Endothelial cell of umbilical vein (primary cell): Measurements from ENCODE around the gene APBA3. TPM values are rescaled to one million over a fixed set of nuclear protein-coding genes. Genes with fewer than 3 reads are reported as not detected.

ENCODE experiments used
- BruUV-seq: library from RNA; stranded (reverse); fragments of 400-500 nt; replicated peaks from 2 replicates; lab custom pipeline; 2021; lab: Mats Ljungman, UMichigan
- CTCF ChIA-PET: fragments of 300-600, 350-600 bp; sonication (Branson Sonifier 250); formaldehyde crosslinking; loops from one replicate; lab custom pipeline; 2021; ENCODE audit warnings: antibody characterized with exemption, inconsistent platforms; lab: Charles Lee
- POLR2A ChIA-PET: fragments of 300-600, 350-600 bp; sonication (Branson Sonifier 250); formaldehyde crosslinking; loops from one replicate; lab custom pipeline; 2021; ENCODE audit warnings: antibody characterized with exemption, inconsistent platforms; lab: Charles Lee
- DNase-seq: peaks from one replicate; pipeline ENCODE4 v3.0.0-alpha.2; 2011; ENCODE audit warnings: low read depth, low spot score
- FAIRE-seq: peaks from 2 replicates; lab custom pipeline; 2011; peaks lifted over from hg19 to GRCh38; lab: Jason Lieb, UNC
- H2AFZ ChIP-seq: 2 replicates; pipeline ENCODE4 v1.6.0; 2012; ENCODE audit warnings: low read depth, low read length, control low read depth, inconsistent platforms
- H3K27ac ChIP-seq: 2 replicates; pipeline ENCODE4 v1.5.1; 2011; ENCODE audit warnings: low read depth, mild to moderate bottlenecking, control low read depth, low read length, moderate library complexity; ENCODE audit not compliant: insufficient read depth
- H3K27me3 ChIP-seq, 2 experiments: 2 replicates each; pipeline versions ENCODE4 v1.6.0 to v1.6.1; 2011; ENCODE audit warnings: low read length in 2 of 2, mixed read lengths in 1 of 2; ENCODE audit not compliant: control insufficient read depth in 2 of 2, insufficient read depth in 2 of 2
- H3K36me3 ChIP-seq, 2 experiments: 2 replicates in 1 of 2; 3 replicates in 1 of 2; pipeline ENCODE4 v1.5.1; 2011; ENCODE audit warnings: low read length in 2 of 2, mild to moderate bottlenecking in 1 of 2, moderate library complexity in 1 of 2; ENCODE audit not compliant: control insufficient read depth in 2 of 2, insufficient read depth in 2 of 2; ENCODE audit errors: extremely low read depth in 1 of 2
- H3K4me1 ChIP-seq: 3 replicates; pipeline ENCODE4 v1.5.1; 2011; ENCODE audit warnings: mild to moderate bottlenecking, low read length; ENCODE audit not compliant: control insufficient read depth, insufficient read depth; ENCODE audit errors: extremely low read depth
- H3K4me2 ChIP-seq: 2 replicates; pipeline ENCODE4 v1.6.1; 2011; ENCODE audit warnings: low read length, control low read depth, mixed read lengths; ENCODE audit not compliant: insufficient read depth
- H3K4me3 ChIP-seq, 3 experiments: fragments of 200-600 bp in 1 of 3; sonication (generic), shearing (Covaris generic) in 1 of 3; replicated peaks in 1 of 3; 2 replicates each; pipeline ENCODE4 v1.5.1; 2011 to 2016; ENCODE audit warnings: control low read depth in 3 of 3, low read length in 3 of 3, mild to moderate bottlenecking in 2 of 3, inconsistent platforms in 1 of 3, low read depth in 1 of 3, moderate library complexity in 1 of 3; ENCODE audit not compliant: insufficient read depth in 1 of 3
- H3K79me2 ChIP-seq: 2 replicates; pipeline ENCODE4 v1.6.0; 2012; ENCODE audit warnings: low read length, inconsistent platforms; ENCODE audit not compliant: control insufficient read depth, insufficient read depth
- H3K9ac ChIP-seq: replicated peaks from 2 replicates; pipeline ENCODE3; 2011; ENCODE audit warnings: low read length, control low read depth; ENCODE audit not compliant: insufficient read depth; ENCODE audit errors: extremely low read depth
- H3K9me1 ChIP-seq: replicated peaks from 3 replicates; pipeline ENCODE4 v1.6.0; 2011; ENCODE audit warnings: mild to moderate bottlenecking, low read length; ENCODE audit not compliant: control insufficient read depth, insufficient read depth; ENCODE audit errors: extremely low read depth
- H3K9me3 ChIP-seq: replicated peaks from 2 replicates; pipeline ENCODE4 v1.5.1; 2012; ENCODE audit warnings: low read length, inconsistent platforms; ENCODE audit not compliant: control insufficient read depth, insufficient read depth
- H4K20me1 ChIP-seq: replicated peaks from 2 replicates; pipeline ENCODE3; 2011; ENCODE audit warnings: mild to moderate bottlenecking, low read length; ENCODE audit not compliant: control insufficient read depth, insufficient read depth; ENCODE audit errors: extremely low read depth
- CTCF ChIP-seq, 2 donors: IDR thresholded peaks; 1 replicate in 1 of 2; 2 replicates in 1 of 2; pipeline ENCODE4 v1.5.1; 2011; ENCODE audit warnings: low read length in 2 of 2, mild to moderate bottlenecking in 2 of 2, moderate library complexity in 2 of 2, control low read depth in 1 of 2, inconsistent platforms in 1 of 2, low read depth in 1 of 2; ENCODE audit not compliant: insufficient read depth in 1 of 2; ENCODE audit errors: extremely low read depth in 1 of 2
- EZH2 ChIP-seq: IDR thresholded peaks from 2 replicates; pipeline ENCODE4 v1.6.1; 2012; ENCODE audit warnings: borderline replicate concordance, low read depth, mild to moderate bottlenecking, moderate library complexity, low read length, inconsistent platforms; ENCODE audit not compliant: severe bottlenecking
- FOS ChIP-seq: IDR thresholded peaks from 2 replicates; pipeline ENCODE4 v1.6.1; 2011; ENCODE audit warnings: mild to moderate bottlenecking, low read length, moderate library complexity, borderline replicate concordance; ENCODE audit not compliant: insufficient read depth
- GATA2 ChIP-seq: IDR thresholded peaks from 2 replicates; pipeline ENCODE4 v1.7.0; 2011; ENCODE audit warnings: low read depth, mild to moderate bottlenecking, moderate library complexity, mixed read lengths, low read length; ENCODE audit not compliant: insufficient read length, insufficient read depth
- JUN ChIP-seq: IDR thresholded peaks from 2 replicates; pipeline ENCODE4 v1.6.1; 2011; ENCODE audit warnings: borderline replicate concordance, low read depth; ENCODE audit not compliant: insufficient read length, insufficient read depth
- MAX ChIP-seq: IDR thresholded peaks from 2 replicates; pipeline ENCODE4 v1.6.1; 2011; ENCODE audit not compliant: insufficient read depth, insufficient read length
- MYC ChIP-seq: IDR thresholded peaks from one replicate; pipeline ENCODE4 v1.6.1; 2011; ENCODE audit warnings: mild to moderate bottlenecking, low read depth, low read length
- POLR2A ChIP-seq: IDR thresholded peaks from 2 replicates; pipeline ENCODE4 v1.6.1; 2012; ENCODE audit warnings: low read depth, mild to moderate bottlenecking, control low read depth, low read length
- POLR2AphosphoS5 ChIP-seq: IDR thresholded peaks from 2 replicates; pipeline ENCODE4 v1.6.1; 2012; ENCODE audit warnings: low read depth, mild to moderate bottlenecking, control low read depth, low read length, moderate library complexity; ENCODE audit not compliant: insufficient read depth
- dilution Hi-C: fragments of 300-500 bp; cut with MboI; formaldehyde crosslinking; loops from one replicate; pipeline ENCODE4 v1.15.0; 2019; ENCODE audit warnings: low sequenced_read_pairs; ENCODE audit not compliant: extremely low pct_ligation_motif_present
- intact Hi-C: fragments of 100-400 bp; cut with micrococcal nuclease; formaldehyde crosslinking; loops from one replicate; pipeline ENCODE4 v1.10.0; 2022
- polyA plus RNA-seq, 4 experiments: library from polyadenylated mRNA; depleted of rRNA in 3 of 4; stranded (reverse) in 3 of 4; unstranded in 1 of 4; fragments of >200 nt; gene quantifications; 2 replicates each; pipeline versions ENCODE4 v1.2.1 to v1.2.3, GENCODE V29; 2011 to 2012; ENCODE audit warnings: missing spikeins in 1 of 4
- total RNA-seq: library from RNA; stranded (reverse); gene quantifications from 2 replicates; pipeline ENCODE4 v1.2.3, GENCODE V29; 2021

Gene APBA3
- total and polyA plus RNA-seq, 2 donors (not counting 3 experiments of a cell fraction or from before 2014, with no cell fraction given): 23.4 to 25.1 TPM

GRCh38 chr19:3723883-3724282, 37.6 kb downstream of the APBA3 start:
- peaks cover 20 to 27% of the 10 kb centered on the region in 2 experiments for H3K27me3 ChIP-seq
- FAIRE-seq: no peak
- ChIA-PET CTCF (interaction anchor here (1.2 kb wide), 1 partner anchor 98 kb away, joined by 3 read pairs; no protein-coding TSS in a partner anchor), POLR2A (no interaction called here)
- no peaks in the 10 kb centered on the region for H3K9me3 ChIP-seq
- no peaks in the 10 kb centered on the region for H3K9me1 ChIP-seq
- no peaks in the 10 kb centered on the region for H3K79me2 ChIP-seq
- no peaks in the 10 kb centered on the region for H3K36me3 ChIP-seq
- H3K4me3 ChIP-seq: no peak overlapping the region
- no peak for DNase-seq
- no TSS peak for BruUV-seq
- dilution Hi-C loops: no loop called here
- no peak overlapping the region for H3K27ac ChIP-seq
- H3K4me1 ChIP-seq: no peaks in the 10 kb centered on the region
- no peaks in the 10 kb centered on the region for H4K20me1 ChIP-seq
- no peak overlapping the region for H3K9ac ChIP-seq
- H2AFZ ChIP-seq: no peak overlapping the region
- TF ChIP-seq EZH2 (no peak), JUN (no peak), FOS (no peak), CTCF (IDR thresholded peaks at IDR 0.05; ENCODE audit: extremely low read depth in 1 of 2, insufficient read depth in 1 of 2, low read depth in 1 of 2, low read length in 2 of 2) (no peak), MYC (no peak), MAX (no peak), POLR2AphosphoS5 (no peak), POLR2A (no peak), GATA2 (no peak)
- H3K4me2 ChIP-seq: no peak overlapping the region
- intact Hi-C loops: no loop called here
